ENCODE measurements around the gene ZDHHC14.

Gene ZDHHC14

GRCh38 chr6:157432892-157433265 lies 51.9 kb downstream of the ZDHHC14 start:
- no peak for TF ChIP-seq CTCF (IDR thresholded peaks at IDR 0.05)

- no peak for TF ChIP-seq CTCF (IDR thresholded peaks at IDR 0.05)
Measured at GRCh38 chr6:157433678-157434081, 52.7 kb downstream of the ZDHHC14 start.

- TF ChIP-seq CTCF (IDR thresholded peaks at IDR 0.05) = no peak
Measured at GRCh38 chr6:157434349-157435033, 53.5 kb downstream of the ZDHHC14 start.

- TF ChIP-seq CTCF (IDR thresholded peaks at IDR 0.05) = no peak
Measured at GRCh38 chr6:157436219-157436943, 55.4 kb downstream of the ZDHHC14 start.

- TF ChIP-seq CTCF (IDR thresholded peaks at IDR 0.05) = no peak
Measured at GRCh38 chr6:157436944-157437336, 56.0 kb downstream of the ZDHHC14 start.

GRCh38 chr6:157438611-157439111 lies 57.7 kb downstream of the ZDHHC14 start:
- TF ChIP-seq CTCF (IDR thresholded peaks at IDR 0.05) = no peak

- TF ChIP-seq CTCF (IDR thresholded peaks at IDR 0.05) = no peak
Measured at GRCh38 chr6:157440171-157440570, 59.2 kb downstream of the ZDHHC14 start.

Measured in LNCAP (cell line).